B cell (primary cell): ENCODE results near the gene CAPZA2. TPM values are rescaled to one million over a fixed set of nuclear protein-coding genes. Genes with fewer than 3 reads are reported as not detected.

ENCODE experiments used
- ATAC-seq: fragments of 200-7000 bp; cut with Tn5 transposase; one replicate; pipeline ENCODE4 v1.10.0; 2021; ENCODE audit warnings: low read depth, mild to moderate bottlenecking, moderate number of reproducible peaks, moderate library complexity
- CTCF ChIA-PET: fragments of 350-600 bp; sonication (Branson Sonifier 250); formaldehyde crosslinking; loops from one replicate; lab custom pipeline; 2021; ENCODE audit warnings: antibody characterized with exemption, inconsistent platforms; lab: Charles Lee
- POLR2A ChIA-PET: fragments of 350-600 bp; sonication (Branson Sonifier 250); formaldehyde crosslinking; loops from one replicate; lab custom pipeline; 2021; ENCODE audit warnings: antibody characterized with exemption; lab: Charles Lee
- DNase-seq: peaks from one replicate; pipeline ENCODE4 v3.0.0; 2013
- H2AFZ ChIP-seq: 2 replicates; pipeline ENCODE4 v1.6.1; 2012; ENCODE audit warnings: mild to moderate bottlenecking, low read depth, low read length; ENCODE audit not compliant: insufficient read depth, poor library complexity, severe bottlenecking
- H3K27ac ChIP-seq, 2 donors: 1 replicate in 1 of 2; 2 replicates in 1 of 2; pipeline ENCODE4 v1.5.1; 2012 to 2013; ENCODE audit warnings: low read length in 2 of 2, mild to moderate bottlenecking in 2 of 2, moderate library complexity in 1 of 2
- H3K27me3 ChIP-seq, 4 experiments: fragments of 200-600 bp in 1 of 4; sonication (generic) in 1 of 4; replicated peaks in 1 of 4; 1 replicate in 2 of 4; 2 replicates in 2 of 4; pipeline versions ENCODE4 v1.6.1 to v1.7.0; 2013 to 2016; ENCODE audit warnings: low read length in 3 of 4, mild to moderate bottlenecking in 2 of 4, mixed read lengths in 1 of 4, moderate library complexity in 1 of 4; ENCODE audit not compliant: insufficient read depth in 4 of 4, control insufficient read depth in 3 of 4; ENCODE audit errors: control extremely low read depth in 1 of 4
- H3K36me3 ChIP-seq, 2 experiments: replicated peaks in 1 of 2; 1 replicate in 1 of 2; 2 replicates in 1 of 2; pipeline versions ENCODE4 v1.6.1 to v1.7.1; 2013; ENCODE audit warnings: low read length in 1 of 2; ENCODE audit not compliant: insufficient read depth in 2 of 2, control insufficient read depth in 1 of 2; ENCODE audit errors: control extremely low read depth in 1 of 2, extremely low read depth in 1 of 2
- H3K4me1 ChIP-seq, 2 donors: fragments of 200-600 bp in 1 of 2; sonication (generic) in 1 of 2; 1 replicate in 1 of 2; 2 replicates in 1 of 2; pipeline versions ENCODE4 v1.5.1 to v1.6.1; 2013 to 2017; ENCODE audit warnings: low read length in 2 of 2; ENCODE audit not compliant: control insufficient read depth in 2 of 2, insufficient read depth in 2 of 2
- H3K4me2 ChIP-seq: replicated peaks from 2 replicates; pipeline ENCODE3; 2012; ENCODE audit warnings: mild to moderate bottlenecking, low read depth, low read length; ENCODE audit not compliant: poor library complexity, severe bottlenecking
- H3K4me3 ChIP-seq, 5 experiments: fragments of 200-600 bp in 1 of 5; sonication (generic) in 1 of 5; 1 replicate in 3 of 5; 2 replicates in 2 of 5; pipeline versions ENCODE4 v1.5.1 to v1.7.0; 2011 to 2016; ENCODE audit warnings: low read length in 4 of 5, mild to moderate bottlenecking in 4 of 5, low read depth in 2 of 5, control low read depth in 1 of 5, moderate library complexity in 1 of 5; ENCODE audit not compliant: insufficient read depth in 1 of 5; ENCODE audit errors: control extremely low read depth in 1 of 5, extremely low read depth in 1 of 5
- H3K79me2 ChIP-seq: fragments of 200-600 bp; sonication (generic); one replicate; pipeline ENCODE4 v1.6.0; 2016; ENCODE audit warnings: low read length; ENCODE audit not compliant: control insufficient read depth, insufficient read depth
- H3K9ac ChIP-seq: fragments of 200-600 bp; sonication (generic); 2 replicates; pipeline ENCODE4 v1.6.1; 2017; ENCODE audit warnings: mild to moderate bottlenecking, low read length, moderate library complexity
- H3K9me3 ChIP-seq, 3 donors: one replicate each; pipeline versions ENCODE4 v1.6.1 to v1.7.1; 2013; ENCODE audit warnings: low read length in 2 of 3; ENCODE audit not compliant: control insufficient read depth in 2 of 3, insufficient read depth in 1 of 3; ENCODE audit errors: control extremely low read depth in 1 of 3
- H4K20me1 ChIP-seq: 2 replicates; pipeline ENCODE4 v1.6.0; 2012; ENCODE audit warnings: mild to moderate bottlenecking, low read length; ENCODE audit not compliant: insufficient read depth, control insufficient read depth, poor library complexity, severe bottlenecking
- H3K27ac Mint-ChIP-seq: one replicate; pipeline ENCODE4 v1.8.0; 2021; ENCODE audit warnings: mixed read lengths
- H3K27me3 Mint-ChIP-seq: one replicate; pipeline ENCODE4 v1.8.0; 2021; ENCODE audit warnings: mixed read lengths
- H3K4me1 Mint-ChIP-seq: one replicate; pipeline ENCODE4 v1.8.0; 2021; ENCODE audit warnings: mixed read lengths
- H3K4me3 Mint-ChIP-seq: one replicate; pipeline ENCODE4 v1.8.0; 2021; ENCODE audit warnings: mixed read lengths
- H3K9me3 Mint-ChIP-seq: one replicate; pipeline ENCODE4 v1.8.0; 2022; ENCODE audit warnings: mixed read lengths; ENCODE audit not compliant: insufficient read depth
- CTCF ChIP-seq: fragments of 200-600 bp; IDR thresholded peaks from one replicate; pipeline ENCODE4 v1.8.0; 2022; ENCODE audit warnings: antibody characterized with exemption, mild to moderate bottlenecking
- EZH2 ChIP-seq: IDR thresholded peaks from 2 replicates; pipeline ENCODE4 v1.6.1; 2012; ENCODE audit warnings: borderline replicate concordance, low read depth, mild to moderate bottlenecking, moderate library complexity, low read length; ENCODE audit not compliant: insufficient read depth, poor library complexity, severe bottlenecking
- WGBS: methylation state at CpG from one replicate; pipeline ENCODE4 v1.1.5; 2013; ENCODE audit warnings: missing lambda C conversion rate; ENCODE audit not compliant: insufficient coverage; 5-methylcytosine and 5-hydroxymethylcytosine counted together
- intact Hi-C: fragments of 100-400 bp; cut with micrococcal nuclease; formaldehyde crosslinking; loops from one replicate; pipeline ENCODE4 v1.10.0; 2022
- polyA plus RNA-seq: library from polyadenylated mRNA; depleted of rRNA; stranded (reverse); fragments of >200 nt; gene quantifications from 2 replicates; pipeline ENCODE4 v1.2.3, GENCODE V29; 2012
- total RNA-seq, 2 donors: library from RNA; stranded (reverse); fragments of 120-200 nt in 1 of 2; gene quantifications; 1 replicate in 1 of 2; 2 replicates in 1 of 2; pipeline versions ENCODE4 v1.2.3 to v1.2.4, GENCODE V29; 2013 to 2022

CAPZA2 gene
- total and polyA plus RNA-seq, 2 donors (not counting 1 experiment from before 2014, with no cell fraction given), result 15.0 to 79.0 TPM

GRCh38 chr7:116888895-116889294, 26.5 kb downstream of the CAPZA2 start:
- Histone ChIP-seq H3K27me3 (no peaks in the 10 kb centered on the region), H3K79me2 (peaks cover 49% of the 10 kb centered on the region), H2AFZ (no peak overlapping the region), H3K27ac (no peak overlapping the region), H3K36me3 (peaks cover 9 to 35% of the 10 kb centered on the region in 2 experiments), H3K9me3 (peaks cover 0 to 7% (median 2%) of the 10 kb centered on the region in 3 donors), H4K20me1 (peaks cover 57% of the 10 kb centered on the region), H3K4me1 (peaks cover 0 to 4% of the 10 kb centered on the region in 2 donors), H3K4me2 (no peak overlapping the region), H3K9ac (no peak overlapping the region), H3K4me3 (no peak overlapping the region)
- Mint-ChIP-seq H3K27ac (no peak overlapping the region), H3K4me3 (no peak overlapping the region), H3K9me3 (no peaks in the 10 kb centered on the region), H3K27me3 (no peaks in the 10 kb centered on the region), H3K4me1 (peaks cover 16% of the 10 kb centered on the region)
- ATAC-seq (no peak), DNase-seq (no peak)
- ChIA-PET CTCF (no interaction called here), POLR2A (no interaction called here)
- intact Hi-C loops, result no loop called here
- WGBS, result no CpG with 5 or more reads among the region's 3 CpGs
- no peak for TF ChIP-seq CTCF
- TF ChIP-seq EZH2, result no peak

GRCh38 chr7:116895849-116896248, 33.5 kb downstream of the CAPZA2 start:
- Mint-ChIP-seq H3K4me1 (peaks cover 3% of the 10 kb centered on the region), H3K4me3 (no peak overlapping the region), H3K27ac (no peak overlapping the region), H3K27me3 (no peaks in the 10 kb centered on the region), H3K9me3 (no peaks in the 10 kb centered on the region)
- Histone ChIP-seq H3K9ac (no peak overlapping the region), H3K4me1 (no peaks in the 10 kb centered on the region), H3K36me3 (peaks cover 9 to 33% of the 10 kb centered on the region in 2 experiments), H3K4me2 (no peak overlapping the region), H2AFZ (no peak overlapping the region), H3K4me3 (no peak overlapping the region), H3K27me3 (no peaks in the 10 kb centered on the region), H3K79me2 (no peaks in the 10 kb centered on the region), H4K20me1 (peaks cover 21% of the 10 kb centered on the region), H3K9me3 (no peaks in the 10 kb centered on the region), H3K27ac (no peak overlapping the region)
- no peak for ATAC-seq
- CTCF ChIA-PET, result no interaction called here
- DNase-seq, result no peak
- POLR2A ChIA-PET, result no interaction called here
- intact Hi-C loops, result no loop called here
- WGBS, result no CpG with 5 or more reads among the region's 2 CpGs
- TF ChIP-seq CTCF, result no peak
- no peak for TF ChIP-seq EZH2
